HG03378 (cell line): ENCODE results near the gene TTC7B.
A peak's percentile ranks its signal among the peaks of the same experiment; 100 is the strongest.

Experiments used
- ATAC-seq: cut with Tn5 transposase; IDR thresholded peaks from one replicate; pipeline ENCODE4 v1.9.1; 2021; ENCODE audit warnings: mild to moderate bottlenecking, moderate library complexity; ENCODE audit not compliant: unreplicated experiment

TTC7B gene

DNA sequence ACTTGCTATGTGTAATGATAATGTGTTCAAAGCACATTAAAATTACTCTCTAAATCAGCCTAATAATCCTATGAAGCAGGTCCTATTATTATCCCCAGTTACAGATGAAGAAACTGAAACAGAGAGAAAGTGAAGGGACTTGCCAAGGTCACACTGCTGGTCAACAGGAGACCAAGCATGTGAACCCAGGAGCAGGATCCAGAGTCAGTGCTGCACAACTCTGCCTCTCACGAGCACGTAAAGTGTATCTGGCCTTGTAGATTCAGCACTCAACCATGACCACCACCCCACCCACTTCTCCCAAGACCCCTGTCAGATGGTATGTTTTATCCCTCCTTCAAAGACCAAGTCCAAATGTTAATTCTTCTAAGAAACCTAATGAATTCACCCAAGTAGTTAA is 100.7 kb downstream of the TTC7B start:
- ATAC-seq: no peak

DNA sequence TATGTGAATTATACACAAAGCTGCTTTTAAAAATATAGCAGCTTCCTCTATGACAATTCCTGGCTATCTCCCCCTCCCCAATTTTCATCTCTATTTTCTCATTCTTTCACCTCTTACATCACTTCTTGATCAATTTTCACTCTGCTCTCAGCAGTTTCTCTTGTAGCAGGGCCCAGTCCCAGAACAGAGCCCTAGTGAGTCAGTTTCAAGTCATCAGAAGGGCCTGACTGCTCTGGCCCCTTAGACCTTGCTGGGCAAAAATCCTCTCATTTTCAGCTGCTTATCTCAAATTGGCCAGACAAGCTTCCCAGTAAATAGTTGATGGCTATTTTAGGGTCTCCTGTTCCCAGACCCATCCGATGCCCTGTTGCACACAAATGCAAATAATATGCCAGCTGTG is 101.4 kb downstream of the TTC7B start:
- ATAC-seq: no peak

GRCh38 chr14:90704738-90705392 is 111.4 kb downstream of the TTC7B start:
- ATAC-seq: no peak

GRCh38 chr14:90703841-90704737 is 112.1 kb downstream of the TTC7B start:
- ATAC-seq: no peak

DNA sequence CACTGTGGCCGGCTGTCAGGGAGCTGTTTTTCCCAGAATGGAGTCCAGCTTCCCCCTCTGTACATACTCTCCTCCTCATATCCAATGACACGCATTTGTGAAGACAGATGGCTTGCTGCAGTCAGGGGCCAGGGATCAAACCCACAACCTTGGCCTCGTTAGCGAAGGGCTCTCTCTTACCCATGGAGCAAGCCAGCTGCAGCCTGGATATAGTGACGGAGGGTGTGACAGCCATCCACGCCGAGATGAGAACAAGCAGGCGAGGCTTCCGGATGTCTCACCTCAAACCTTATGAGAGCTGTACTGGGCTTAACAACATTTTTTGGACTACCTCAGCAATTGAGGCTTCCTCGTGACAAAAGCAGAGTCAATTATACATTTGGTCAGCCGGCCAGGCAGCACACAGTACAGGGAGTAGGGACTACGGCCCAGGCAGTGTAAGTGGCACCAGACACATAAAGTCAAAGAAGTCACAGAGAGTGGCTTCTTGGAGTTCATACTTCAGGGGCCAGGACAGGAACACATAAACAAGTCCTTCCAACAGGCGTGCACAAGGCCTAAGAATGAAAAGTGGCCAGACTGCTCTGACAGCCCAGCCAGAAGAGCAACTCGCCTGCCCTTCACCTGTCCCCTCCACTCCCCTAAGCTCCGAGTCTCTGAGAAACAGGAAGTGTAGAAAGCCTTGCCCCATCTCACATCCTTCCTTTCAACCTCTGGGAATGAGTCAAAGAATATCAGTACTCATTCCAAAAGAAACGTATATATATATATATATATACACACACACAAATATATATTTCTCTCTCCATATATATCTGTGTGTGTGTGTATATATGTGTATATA is 115.1 kb downstream of the TTC7B start:
- ATAC-seq: no peak

GRCh38 chr14:90699016-90699415 is 117.2 kb downstream of the TTC7B start:
- no peak for ATAC-seq

GRCh38 chr14:90698379-90698869 is 117.8 kb downstream of the TTC7B start:
- ATAC-seq: no peak

GRCh38 chr14:90697577-90698206 is 118.5 kb downstream of the TTC7B start:
- ATAC-seq: peak; percentile 75

DNA sequence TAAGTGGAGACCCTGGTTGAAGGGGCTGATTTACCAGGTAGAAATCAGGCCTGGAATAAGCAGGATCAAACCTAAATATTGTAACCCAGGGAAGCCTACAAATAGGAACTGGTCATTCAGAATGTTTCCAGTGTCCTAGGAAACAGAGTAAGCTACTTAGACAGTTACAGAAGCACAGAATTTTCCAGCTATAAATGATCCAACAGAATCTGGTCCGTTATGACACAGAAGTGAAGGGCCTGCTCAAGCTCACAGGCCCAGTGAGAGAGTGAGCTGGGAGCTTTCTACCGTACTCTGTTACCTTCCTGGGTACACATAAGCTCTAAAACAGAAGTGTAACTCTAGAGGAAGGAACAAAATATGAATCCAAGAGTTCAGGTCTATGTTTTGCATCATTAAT is 119.1 kb downstream of the TTC7B start:
- ATAC-seq: no peak

DNA sequence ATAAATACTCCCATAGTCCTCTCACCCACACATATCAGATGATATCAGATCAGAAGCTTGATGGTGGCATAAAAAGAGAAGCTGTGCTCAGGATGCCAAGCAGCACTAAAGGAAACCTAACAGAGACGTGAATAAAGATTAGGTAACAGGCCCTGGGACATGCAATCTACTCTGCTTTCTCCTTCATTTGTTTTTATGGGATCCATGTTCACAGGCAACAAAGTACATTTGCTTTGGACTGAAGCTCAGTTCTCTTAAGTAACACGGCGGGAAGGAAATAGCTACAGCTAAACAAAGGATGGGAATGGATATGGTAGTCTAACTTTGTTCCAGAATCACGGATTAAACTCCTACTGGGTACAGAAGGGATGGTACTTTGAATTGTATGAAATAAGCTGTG is 119.5 kb downstream of the TTC7B start:
- ATAC-seq: no peak

DNA sequence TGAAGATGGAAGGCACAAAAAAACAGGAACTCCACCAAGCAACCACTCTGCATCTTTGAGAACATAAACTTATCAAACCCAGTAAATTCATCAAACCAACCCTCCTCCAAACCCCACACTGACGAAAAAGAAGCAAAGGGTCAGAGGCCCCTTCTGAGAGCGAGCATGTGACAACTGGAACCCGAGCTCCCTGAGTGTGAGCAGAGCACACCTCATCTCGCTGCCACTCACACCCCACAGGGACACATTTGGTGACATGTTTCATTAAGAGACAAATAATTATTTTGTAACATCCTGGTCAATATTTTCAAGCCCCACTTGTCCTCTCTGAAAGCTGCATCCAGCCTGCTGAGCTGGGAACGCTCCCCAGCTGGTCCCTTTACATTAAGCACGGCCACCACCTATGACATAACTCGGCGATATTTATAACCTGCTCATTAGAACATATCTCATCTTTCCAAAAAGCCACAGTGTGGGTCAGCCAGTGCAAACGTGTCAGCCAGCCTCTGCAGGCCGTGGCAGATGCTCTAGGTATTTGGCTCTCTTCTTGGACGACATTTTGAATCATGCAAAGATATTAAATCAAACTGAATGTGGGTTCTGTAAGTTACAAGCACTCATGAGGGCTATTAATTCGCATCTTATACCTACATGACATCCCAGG is 120.1 kb downstream of the TTC7B start:
- ATAC-seq: no peak

DNA sequence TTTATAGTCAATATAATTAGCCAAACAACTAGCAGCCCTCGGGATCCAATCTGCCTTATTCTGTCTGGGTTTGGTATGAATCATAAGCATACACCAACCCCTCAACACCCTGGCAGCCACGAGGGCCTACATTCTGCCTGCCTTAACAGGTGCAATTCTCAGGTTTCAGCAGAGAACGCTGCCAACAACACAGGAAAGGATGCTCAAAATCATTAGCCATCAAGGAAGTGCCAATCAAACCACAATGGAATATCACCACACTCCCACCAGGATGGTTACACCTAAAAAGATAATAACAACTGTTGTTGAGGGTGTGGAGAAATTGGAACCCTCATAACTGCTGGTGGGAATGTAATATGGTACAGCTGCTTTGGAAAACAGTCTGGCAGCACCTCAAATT is 122.8 kb downstream of the TTC7B start:
- no peak for ATAC-seq

- ATAC-seq: no peak
Measured at GRCh38 chr14:90692826-90693225, 123.4 kb downstream of the TTC7B start.

- ATAC-seq: no peak
Measured at GRCh38 chr14:90692061-90692460, 124.2 kb downstream of the TTC7B start.

DNA sequence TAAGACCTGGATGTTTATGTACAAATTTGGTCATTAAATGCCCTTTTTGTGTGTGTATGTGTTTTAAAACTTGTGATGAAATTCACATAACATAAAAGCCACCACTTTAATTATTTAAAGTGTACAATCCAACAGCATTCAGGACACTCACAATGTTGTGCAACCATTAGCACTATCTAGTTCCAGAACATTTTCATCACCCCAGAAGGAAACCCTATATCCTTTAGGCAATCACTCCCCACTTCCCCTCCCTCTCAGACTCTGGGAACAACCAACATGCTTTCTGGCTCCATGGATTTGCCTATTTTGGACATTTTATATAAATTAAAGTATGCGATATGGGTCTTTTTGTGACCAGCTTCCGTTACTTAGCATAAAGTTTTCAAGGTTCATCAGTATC is 124.6 kb downstream of the TTC7B start:
- no peak for ATAC-seq

DNA sequence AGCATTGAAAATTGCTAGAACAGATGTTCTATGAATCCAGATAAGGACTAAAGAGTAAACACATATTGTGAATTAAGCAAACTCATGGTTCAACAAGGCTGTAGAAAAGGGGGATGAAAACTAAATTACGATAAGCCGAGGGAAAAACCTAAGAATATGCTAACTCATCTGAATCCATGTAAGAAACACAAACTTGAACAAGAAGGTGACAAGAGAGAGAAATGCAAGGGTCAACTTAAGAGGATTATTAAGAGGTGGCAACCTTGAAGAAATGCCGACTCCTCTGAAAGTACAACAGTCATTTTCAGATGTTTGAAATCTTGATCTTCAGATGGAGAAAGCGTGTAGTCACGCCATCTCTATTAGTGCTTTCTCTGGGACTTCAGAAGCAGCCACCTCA is 128.6 kb downstream of the TTC7B start:
- no peak for ATAC-seq

DNA sequence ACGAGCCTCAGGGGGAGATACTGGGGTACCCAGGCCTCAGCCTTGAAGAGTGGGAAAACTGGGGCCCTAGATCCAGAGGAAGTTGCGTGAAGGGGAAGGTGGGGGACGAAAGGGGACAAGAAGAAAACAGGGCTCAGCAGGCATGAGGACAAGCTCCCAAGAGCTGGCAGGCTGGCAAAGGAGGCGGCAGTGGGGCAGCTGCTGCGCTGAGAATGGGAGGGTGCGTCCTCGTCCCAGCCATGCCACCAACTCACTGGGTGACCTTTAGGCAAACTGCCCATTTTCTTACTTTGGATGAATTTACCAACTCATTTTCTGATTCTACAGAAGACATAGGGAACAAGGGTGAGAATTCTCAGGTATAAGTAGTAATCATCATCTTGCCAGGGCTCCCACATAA is 133.6 kb downstream of the TTC7B start:
- no peak for ATAC-seq

DNA sequence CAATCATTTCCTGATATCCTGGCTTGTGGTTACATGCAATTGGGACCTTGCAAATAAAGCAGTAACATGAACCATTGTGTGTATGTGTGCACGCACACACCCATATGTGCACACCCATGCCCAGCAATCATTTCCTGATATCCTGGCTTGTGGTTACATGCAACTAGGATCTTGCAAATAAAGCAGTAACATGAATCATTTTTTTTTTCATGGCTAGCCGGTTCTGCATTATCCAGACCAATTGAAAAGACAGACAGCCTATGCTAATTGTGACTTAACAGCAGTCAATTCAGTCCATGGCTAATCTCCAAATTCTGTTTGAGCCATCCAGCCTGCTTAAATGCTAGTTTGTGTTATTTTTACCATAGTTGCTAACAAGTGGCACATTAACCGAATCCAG is 134.3 kb downstream of the TTC7B start:
- no peak for ATAC-seq

- ATAC-seq: no peak
Measured at GRCh38 chr14:90678846-90679362, 137.3 kb downstream of the TTC7B start.

- ATAC-seq: no peak
Measured at GRCh38 chr14:90678420-90678819, 137.8 kb downstream of the TTC7B start.
